ENCODE data around the gene SAT1.

DNA sequence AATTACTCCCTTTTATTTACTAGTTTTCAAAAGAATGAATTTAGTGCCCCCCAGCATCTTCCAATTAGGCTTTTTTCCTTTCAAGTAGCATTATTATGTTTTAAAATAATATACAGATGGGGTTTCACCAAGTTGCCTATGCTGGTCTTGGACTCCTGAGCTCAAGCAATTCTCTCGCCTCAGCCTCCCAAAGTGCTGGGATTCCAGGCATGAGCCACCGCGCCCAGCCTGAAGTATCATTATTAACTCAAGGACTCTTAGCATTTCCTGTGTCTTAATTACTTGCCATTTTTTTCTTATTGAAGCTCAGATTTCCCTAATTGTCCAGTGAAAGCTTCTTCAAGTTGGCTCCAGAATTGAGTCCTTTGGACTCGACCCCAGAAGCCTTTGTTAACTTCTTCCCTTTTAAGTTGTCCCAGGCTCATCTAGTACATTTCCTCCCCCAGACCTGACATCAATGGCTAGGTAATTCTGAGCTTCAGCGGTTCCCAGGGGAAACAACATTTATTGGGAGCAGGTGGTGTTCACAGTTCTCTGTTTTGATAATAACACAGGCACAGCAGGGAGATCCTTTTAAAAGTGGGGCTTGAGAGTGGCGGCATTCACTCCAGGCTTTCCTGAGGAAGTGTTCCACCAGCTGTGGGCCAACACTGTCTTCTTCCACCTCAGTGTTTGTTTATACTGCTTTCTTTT lies 10.0 kb downstream of the SAT1 start:
- TF ChIP-seq, protein P1, sequence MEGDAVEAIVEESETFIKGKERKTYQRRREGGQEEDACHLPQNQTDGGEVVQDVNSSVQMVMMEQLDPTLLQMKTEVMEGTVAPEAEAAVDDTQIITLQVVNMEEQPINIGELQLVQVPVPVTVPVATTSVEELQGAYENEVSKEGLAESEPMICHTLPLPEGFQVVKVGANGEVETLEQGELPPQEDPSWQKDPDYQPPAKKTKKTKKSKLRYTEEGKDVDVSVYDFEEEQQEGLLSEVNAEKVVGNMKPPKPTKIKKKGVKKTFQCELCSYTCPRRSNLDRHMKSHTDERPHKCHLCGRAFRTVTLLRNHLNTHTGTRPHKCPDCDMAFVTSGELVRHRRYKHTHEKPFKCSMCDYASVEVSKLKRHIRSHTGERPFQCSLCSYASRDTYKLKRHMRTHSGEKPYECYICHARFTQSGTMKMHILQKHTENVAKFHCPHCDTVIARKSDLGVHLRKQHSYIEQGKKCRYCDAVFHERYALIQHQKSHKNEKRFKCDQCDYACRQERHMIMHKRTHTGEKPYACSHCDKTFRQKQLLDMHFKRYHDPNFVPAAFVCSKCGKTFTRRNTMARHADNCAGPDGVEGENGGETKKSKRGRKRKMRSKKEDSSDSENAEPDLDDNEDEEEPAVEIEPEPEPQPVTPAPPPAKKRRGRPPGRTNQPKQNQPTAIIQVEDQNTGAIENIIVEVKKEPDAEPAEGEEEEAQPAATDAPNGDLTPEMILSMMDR (IDR thresholded peaks at IDR 0.05; ENCODE audit: insufficient read depth, low read depth, low read length), result no peak
- TF ChIP-seq EZH2 (IDR thresholded peaks at IDR 0.05; ENCODE audit: insufficient read depth, low read length), result no peak
